Embryonic facial prominence (tissue), 1 donor: Measurements from ENCODE around the gene LMF2.

Experiments
- DNase-seq: peaks from one replicate; pipeline ENCODE4 v3.0.0-alpha.2; 2016; ENCODE audit errors: extremely low spot score

Gene LMF2

DNA sequence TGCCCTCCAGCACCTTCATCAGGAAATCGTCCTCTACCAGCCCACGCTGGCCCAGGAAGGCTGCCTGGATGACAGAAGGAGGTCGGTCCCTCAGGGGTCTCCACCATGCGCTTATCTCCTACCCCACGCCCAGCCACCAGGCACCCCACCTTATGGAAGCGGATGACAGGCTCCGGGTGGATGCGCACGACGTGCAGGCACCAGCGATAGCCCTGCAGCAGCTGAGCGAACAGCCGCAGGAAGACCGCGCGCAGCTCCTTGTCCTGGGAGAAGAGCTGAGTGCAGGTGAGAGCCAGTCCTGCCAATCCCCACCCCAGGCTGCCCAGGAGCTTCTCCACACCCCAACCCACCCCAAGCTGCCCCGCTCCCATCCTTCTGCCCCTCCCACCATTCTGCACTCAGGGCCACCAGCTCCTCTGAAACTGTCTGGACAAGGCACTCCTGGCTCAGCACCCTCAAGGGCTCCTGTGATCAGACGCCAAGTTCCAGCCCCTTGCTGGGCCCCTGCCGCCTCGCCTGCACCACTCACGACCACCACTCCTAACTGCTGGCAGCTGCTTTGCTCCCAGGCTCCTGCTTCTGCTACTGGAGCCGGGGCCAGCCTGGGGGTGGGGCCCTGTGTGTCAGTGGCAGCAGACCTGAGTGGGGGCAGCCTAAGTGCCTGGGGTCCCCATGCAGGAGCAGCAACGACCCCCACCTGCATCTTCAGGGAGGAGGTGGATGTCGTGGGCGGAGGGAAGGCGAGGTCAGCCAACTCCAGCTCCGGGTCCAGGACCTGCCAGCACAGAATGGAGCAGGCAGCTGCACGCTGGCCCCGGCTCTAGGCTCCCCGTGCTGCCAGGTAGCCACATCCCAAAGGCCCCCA is 42.2 kb downstream of the LMF2 start:
- no peak for DNase-seq

DNA sequence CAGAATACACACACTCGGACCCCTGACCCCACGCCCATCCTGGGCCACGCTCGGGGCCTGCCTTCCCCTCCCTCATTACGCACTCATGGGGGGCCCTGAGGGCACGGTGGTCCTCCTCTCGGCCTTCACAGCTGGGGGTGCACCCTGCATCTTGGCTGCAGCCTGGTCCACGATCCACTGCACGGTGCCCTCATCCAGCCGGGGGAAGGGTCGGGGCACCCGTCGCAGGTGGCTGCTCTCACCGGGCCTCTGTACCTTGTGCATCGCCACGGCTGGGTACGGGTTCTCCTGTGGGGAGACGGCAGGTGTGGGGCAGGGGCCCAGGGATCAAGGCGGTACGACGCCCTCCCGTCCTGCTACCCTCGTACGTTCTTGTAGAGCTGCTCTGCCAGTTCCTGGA is 43.1 kb downstream of the LMF2 start:
- DNase-seq, result no peak

DNA sequence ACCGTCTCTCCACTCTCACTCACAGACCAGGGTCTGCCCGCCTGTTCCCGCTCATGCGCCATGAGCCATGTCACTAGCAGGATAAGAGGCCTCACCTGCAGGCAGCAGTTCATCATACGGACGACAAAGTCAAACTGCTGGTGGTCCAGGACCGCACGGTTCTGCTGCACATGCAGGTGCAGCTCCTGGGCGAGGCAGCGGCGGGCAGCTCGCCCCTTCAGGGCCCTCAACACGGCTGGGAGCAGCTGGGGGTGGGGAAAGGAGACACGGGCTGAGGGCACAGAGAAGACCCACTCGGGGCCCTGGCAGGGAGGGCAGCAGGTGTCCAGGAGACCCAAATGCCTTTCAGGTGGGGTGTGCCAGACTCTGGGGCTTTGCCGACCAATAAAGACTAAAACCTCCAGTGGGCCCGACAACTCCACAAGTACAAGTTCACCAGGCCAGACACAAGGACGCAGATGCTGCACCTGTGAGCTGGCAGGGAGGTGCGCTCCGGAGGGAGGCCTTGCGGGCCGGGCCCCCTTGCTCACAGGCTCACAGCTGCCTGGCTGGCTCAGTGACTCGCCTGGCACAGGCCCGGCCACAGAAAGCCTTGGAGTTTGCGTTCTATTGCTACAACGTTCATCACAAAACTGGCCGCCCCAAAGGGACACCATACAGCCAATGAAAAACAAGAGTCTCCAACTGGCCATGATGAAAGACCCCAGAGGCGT is 44.2 kb downstream of the LMF2 start:
- no peak for DNase-seq

DNA sequence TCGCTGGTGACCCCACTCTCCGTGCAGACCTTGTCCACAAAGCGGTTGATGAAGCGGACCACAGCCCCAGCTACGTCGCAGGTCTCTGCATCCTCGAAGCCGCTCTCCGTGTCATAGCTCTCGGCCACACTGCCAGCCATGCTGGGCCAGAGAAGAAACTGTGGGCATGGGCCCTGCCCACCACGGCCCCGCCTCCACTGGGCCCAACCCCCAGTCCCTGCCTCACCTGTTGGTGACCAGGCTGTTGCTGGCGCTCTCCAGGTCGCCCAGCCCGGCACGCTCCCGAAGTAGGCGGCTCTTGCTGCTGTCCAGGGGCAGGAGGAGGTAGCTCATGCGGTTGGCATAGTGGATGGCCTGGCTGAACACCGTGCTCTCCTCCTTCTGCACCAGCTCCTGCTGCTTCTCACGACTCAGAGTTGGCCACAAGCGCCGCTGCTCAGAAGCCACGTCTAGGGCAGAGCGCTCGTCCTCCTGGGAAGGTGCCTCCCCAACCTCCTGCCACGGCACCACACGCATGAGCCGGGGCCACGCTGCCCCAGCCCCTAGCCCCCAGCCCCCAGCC is 45.4 kb downstream of the LMF2 start:
- no peak for DNase-seq

DNA sequence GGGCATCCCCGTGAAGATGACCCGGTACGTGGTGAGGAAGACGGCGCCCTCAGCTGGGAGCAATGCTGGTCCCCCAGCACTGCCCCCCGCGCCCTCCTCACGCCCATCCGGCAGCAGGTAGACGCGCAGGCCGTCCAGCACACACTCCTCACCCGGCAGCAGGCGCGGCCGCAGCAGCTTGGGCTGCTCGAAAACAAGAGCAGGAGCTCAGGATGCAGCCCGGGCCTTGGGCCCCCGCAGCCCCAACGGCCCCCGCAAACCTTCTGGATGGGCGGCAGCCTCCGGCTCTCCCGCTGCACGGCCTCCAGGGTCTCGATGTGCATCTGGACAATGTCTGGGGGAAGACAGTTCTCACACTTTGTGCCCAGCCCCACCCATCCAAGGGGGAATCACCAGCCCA is 46.0 kb downstream of the LMF2 start:
- DNase-seq, result no peak

DNA sequence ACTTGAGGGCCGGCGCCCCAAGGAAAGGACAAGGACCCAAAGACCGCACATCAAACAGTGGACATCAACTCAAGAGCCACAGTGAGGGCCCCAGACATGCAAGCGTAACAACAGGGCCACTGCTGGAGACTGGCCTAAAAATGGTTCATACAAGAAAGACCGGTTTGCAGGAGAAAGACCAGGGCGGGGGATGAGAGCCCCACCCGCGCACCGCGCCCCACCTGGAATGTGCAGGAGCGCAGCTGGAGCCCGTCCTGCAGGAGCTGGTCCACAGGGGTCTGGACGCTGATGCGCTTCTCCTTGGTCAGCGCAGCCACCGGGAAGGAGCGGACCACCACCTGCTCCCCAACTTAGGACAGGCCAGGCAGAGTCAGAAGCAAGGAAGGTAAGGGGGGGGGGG is 46.6 kb downstream of the LMF2 start:
- no peak for DNase-seq

DNA sequence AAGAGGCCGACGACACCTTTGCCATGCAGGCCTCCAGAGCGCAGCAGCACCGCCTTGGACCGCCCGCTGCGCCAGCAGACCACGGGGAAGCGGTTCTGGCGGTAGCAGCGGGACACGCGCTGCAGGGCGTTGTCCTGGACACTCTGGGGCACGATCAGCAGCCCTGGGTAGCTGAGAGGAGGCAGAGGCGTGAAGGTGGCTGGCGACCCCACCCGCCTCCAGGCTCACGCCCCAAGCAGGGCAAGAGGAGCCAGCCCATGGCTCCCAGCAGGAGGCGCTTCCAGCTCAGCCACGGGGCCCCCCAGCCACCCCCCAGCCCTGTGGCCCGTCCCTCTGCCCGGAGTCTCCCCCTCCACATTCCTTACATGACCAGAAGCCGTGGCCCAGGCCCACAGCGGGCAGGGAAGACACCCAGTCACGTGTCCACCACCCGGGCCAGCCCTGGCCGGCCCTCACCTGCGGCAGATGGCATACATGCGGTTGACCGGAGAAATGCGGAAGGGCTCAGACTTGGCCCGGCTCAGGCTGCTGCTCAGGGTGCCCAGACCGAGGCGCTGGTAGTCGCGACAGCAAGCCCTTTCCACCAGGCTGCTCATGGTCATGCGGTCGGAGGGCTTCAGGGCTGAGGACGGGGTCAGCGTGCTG is 47.9 kb downstream of the LMF2 start:
- no peak for DNase-seq

DNA sequence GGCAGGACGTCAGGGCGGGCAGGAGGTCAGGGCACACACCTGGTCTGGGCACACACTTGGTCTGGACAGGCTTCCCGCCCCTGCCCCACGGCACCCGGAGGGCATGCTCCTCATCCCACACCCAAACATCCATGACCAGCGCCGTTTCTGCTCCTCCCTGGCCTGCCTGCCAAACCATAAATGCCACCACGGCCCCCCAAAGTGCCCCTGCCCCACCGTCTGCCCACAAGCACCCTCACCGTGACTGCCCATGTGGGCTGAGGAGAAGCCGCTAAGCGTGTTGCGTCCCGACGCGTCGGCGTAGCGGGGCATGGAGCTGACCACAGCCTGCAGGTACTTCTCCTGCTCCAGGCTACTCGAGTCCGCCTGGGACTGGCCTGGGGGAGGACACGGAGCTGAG is 48.5 kb downstream of the LMF2 start:
- DNase-seq, result no peak

DNA sequence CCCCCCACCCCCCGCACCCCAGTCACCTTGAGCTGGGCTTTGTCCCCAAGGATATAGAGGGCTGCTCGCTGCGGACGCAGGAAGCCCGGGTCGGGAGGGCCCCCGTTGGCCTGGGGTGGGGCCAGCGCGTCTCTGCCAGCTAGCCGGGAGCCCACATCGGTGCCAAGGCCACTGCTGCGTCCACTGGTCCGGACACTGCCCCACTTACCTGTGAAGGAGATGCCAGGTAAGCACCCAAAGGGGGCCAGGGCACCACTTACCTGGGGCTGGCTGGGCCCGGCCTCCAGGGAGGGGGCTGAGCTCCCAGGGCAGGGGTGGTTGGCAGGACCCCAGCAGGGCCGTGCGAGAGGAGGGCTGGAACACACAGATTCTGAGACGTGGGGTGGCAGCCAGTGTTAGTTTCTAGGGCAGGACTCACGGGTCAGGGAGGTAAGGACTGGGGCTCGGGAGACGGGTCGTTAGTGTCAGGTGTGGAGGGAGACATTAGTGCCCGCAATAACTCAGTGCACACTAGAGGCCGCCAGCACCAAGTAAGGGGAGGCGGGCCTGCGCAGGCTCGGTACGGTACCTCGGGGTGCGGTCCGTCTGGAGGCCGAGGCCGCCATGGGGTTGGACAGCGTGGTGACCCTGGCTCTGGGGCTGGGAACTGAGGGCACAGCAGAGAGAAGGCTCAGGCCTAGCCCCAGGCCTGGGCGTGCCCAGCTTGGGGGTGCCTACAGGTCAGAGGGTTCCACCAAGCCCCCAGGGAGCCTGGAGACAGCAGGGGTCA is 50.9 kb downstream of the LMF2 start:
- DNase-seq, result no peak

DNA sequence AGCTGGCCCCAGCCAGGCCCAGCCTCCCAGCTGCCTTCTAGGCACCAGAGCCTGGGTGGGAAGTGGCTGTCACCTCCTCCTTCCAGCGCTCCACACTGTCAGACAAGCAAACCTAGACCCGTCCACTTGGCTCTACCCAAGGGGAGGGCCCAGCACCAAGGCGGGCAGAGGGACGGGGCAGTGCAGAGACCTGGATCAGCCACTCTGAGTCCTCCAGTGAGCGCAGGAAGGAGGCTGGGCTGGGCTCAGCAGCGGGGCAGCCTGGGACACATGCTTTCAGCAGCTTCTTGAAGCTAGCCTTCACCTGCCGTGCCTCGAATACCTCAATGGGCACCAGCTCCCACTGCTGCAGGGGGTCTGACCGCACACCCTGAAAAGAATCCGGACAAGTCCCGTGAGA is 51.5 kb downstream of the LMF2 start:
- DNase-seq, result no peak

DNA sequence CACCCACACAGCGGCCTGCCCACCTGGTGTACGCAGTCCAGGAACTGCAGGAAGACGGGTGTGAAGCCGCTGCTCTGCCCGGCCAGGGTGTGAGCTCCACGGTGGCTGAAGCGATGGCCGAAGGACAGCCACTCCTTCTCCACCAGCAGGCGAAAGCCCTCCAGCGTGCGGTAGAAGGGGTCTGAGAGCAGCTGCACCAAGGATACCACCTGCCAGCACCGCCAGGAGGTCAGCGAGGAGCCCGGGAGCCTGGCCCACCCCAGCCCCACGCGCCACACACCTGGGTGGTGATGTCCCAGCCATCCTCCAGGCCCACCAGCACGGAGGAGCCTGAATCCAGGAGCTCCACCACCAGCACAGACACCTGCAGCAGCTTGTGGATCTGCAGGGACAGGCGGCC is 52.3 kb downstream of the LMF2 start:
- no peak for DNase-seq

DNA sequence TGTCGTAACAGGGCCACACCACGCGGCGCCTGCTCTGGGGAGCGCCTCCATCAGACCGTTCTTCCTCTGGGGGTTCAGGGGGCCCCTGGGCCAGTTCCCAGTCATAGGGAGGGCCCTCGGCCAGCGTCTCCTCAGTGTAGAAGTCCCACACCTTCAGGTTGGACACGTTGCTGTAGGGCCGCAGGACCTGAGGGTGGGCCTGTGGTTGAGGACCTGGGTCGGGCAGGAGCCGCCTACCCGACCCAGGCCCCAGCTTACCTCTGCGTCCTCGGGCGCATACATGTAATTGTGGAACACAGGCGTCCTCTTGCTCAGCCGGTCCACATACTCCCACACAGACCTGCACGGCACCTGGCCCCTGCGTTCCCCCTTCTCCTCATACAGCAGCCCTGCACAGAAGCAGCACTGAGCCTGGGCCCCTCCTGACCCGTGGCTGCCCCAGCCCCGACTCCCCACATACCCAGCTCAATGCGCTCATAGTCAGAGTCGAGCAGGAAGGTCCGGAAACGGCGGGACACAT is 52.9 kb downstream of the LMF2 start:
- no peak for DNase-seq
